ENCODE data around the gene RALGPS1. TPM values are rescaled to one million over a fixed set of nuclear protein-coding genes. Genes with fewer than 3 reads are reported as not detected.

Gene RALGPS1
- total RNA-seq, 2 donors from 2014 or later = 15.3 to 79.4 TPM

GRCh38 chr9:127095411-127095810, 180.8 kb downstream of the RALGPS1 start:
- no peak for DNase-seq
- H3K9me3 ChIP-seq = no peaks in the 10 kb centered on the region
- TF ChIP-seq POLR2A (IDR thresholded peaks at IDR 0.05) = no peak
- TF ChIP-seq, protein P1, sequence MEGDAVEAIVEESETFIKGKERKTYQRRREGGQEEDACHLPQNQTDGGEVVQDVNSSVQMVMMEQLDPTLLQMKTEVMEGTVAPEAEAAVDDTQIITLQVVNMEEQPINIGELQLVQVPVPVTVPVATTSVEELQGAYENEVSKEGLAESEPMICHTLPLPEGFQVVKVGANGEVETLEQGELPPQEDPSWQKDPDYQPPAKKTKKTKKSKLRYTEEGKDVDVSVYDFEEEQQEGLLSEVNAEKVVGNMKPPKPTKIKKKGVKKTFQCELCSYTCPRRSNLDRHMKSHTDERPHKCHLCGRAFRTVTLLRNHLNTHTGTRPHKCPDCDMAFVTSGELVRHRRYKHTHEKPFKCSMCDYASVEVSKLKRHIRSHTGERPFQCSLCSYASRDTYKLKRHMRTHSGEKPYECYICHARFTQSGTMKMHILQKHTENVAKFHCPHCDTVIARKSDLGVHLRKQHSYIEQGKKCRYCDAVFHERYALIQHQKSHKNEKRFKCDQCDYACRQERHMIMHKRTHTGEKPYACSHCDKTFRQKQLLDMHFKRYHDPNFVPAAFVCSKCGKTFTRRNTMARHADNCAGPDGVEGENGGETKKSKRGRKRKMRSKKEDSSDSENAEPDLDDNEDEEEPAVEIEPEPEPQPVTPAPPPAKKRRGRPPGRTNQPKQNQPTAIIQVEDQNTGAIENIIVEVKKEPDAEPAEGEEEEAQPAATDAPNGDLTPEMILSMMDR (IDR thresholded peaks at IDR 0.05) = no peak
- ATAC-seq = no peak
- H3K27ac ChIP-seq = no peak overlapping the region
- intact Hi-C loops (cut with DNase I) = no loop called here
- H3K4me3 ChIP-seq = no peak overlapping the region
- no peaks in the 10 kb centered on the region for H3K36me3 ChIP-seq (replicated peaks in 1 of 2; ENCODE audit: insufficient read depth in 1 of 2, low read depth in 2 of 2)
- WGBS, 2 donors = 87 to 99% methylated on average over 5 of the region's 5 CpGs
- H3K27me3 ChIP-seq = no peaks in the 10 kb centered on the region
- H3K4me1 ChIP-seq = no peaks in the 10 kb centered on the region

GRCh38 chr9:127096208-127096607, 181.6 kb downstream of the RALGPS1 start:
- TF ChIP-seq POLR2A (IDR thresholded peaks at IDR 0.05) = no peak
- TF ChIP-seq, protein P1 (IDR thresholded peaks at IDR 0.05) = no peak
- H3K36me3 ChIP-seq (replicated peaks in 1 of 2; ENCODE audit: insufficient read depth in 1 of 2, low read depth in 2 of 2) = no peaks in the 10 kb centered on the region
- H3K9me3 ChIP-seq = no peaks in the 10 kb centered on the region
- H3K27me3 ChIP-seq = no peaks in the 10 kb centered on the region
- 92 to 93% methylated on average over 13 of the region's 13 CpGs for WGBS, 2 donors
- no peak for ATAC-seq
- no peak overlapping the region for H3K27ac ChIP-seq
- no peak for DNase-seq
- H3K4me1 ChIP-seq = no peaks in the 10 kb centered on the region
- no peak overlapping the region for H3K4me3 ChIP-seq
- intact Hi-C loops (cut with DNase I) = no loop called here

DNA sequence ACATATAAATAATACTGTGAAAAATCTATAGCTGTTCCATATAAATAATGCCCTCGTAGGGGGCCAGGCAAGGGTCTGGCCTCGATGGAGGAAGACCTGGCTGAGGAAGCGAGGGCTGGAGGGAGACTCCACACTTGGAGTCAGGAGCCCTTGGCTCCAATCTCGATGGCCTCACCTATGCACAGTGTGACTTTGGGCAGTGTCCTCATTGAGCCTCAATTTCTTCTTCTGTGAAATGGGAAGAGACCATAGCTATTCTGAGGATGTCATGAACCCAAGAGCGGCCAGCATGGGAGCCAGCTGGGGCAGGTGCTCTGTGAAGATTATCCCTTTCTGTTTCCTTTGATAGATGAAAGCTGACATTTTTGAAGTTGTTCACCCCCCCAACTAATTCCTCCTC, 183.1 kb downstream of the RALGPS1 start:
- intact Hi-C loops (cut with DNase I) = no loop called here
- no peaks in the 10 kb centered on the region for H3K27me3 ChIP-seq
- no peaks in the 10 kb centered on the region for H3K4me1 ChIP-seq
- no peaks in the 10 kb centered on the region for H3K9me3 ChIP-seq
- H3K36me3 ChIP-seq (replicated peaks in 1 of 2; ENCODE audit: insufficient read depth in 1 of 2, low read depth in 2 of 2) = no peaks in the 10 kb centered on the region
- WGBS, 2 donors = 95% methylated on average over 5 of the region's 5 CpGs
- no peak for TF ChIP-seq POLR2A (IDR thresholded peaks at IDR 0.05)
- TF ChIP-seq, protein P1 (IDR thresholded peaks at IDR 0.05) = no peak
- DNase-seq (no peak), ATAC-seq (no peak)
- no peak overlapping the region for H3K4me3 ChIP-seq
- no peak overlapping the region for H3K27ac ChIP-seq

DNA sequence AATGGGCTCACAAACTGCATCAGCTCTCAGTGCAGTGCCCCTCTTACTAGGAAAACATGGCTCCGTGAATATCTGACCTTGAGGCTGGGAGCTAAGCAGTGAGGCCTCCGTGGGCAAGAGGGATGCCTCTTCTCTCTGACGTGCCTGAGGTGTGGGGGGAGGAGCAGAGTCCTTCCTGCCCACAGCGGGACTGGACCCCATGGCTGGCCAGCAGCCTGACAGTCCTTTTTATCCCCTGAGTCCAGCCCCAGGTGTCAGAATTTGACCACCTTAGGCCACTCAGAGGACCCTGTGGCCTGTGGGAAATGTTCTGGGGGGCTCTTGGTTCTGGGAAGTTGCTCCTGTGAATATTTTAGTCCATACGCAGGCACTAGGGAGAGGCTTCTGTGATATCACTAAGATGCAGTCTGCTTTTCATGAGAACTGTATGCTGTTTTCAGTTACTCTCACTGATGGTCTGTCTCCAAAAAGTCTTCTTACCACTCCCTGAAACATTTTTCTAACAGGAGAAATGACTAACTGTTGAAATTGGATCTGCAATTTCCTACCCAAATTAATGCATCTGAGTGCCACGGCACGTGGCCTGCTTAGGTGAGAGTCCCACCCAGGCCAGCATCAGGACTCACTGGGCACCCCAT, 184.5 kb downstream of the RALGPS1 start:
- Histone ChIP-seq H3K4me1 (no peaks in the 10 kb centered on the region), H3K27ac (no peak overlapping the region), H3K27me3 (no peaks in the 10 kb centered on the region), H3K4me3 (no peak overlapping the region), H3K9me3 (no peaks in the 10 kb centered on the region), H3K36me3 (replicated peaks in 1 of 2; ENCODE audit: insufficient read depth in 1 of 2, low read depth in 2 of 2) (no peaks in the 10 kb centered on the region)
- WGBS, 2 donors = 78 to 86% methylated on average over 5 to 7 of the region's 7 CpGs
- no peak for DNase-seq
- ATAC-seq = no peak
- TF ChIP-seq POLR2A (IDR thresholded peaks at IDR 0.05) = no peak
- TF ChIP-seq, protein P1 (IDR thresholded peaks at IDR 0.05) = no peak
- intact Hi-C loops (cut with DNase I) = no loop called here

DNA sequence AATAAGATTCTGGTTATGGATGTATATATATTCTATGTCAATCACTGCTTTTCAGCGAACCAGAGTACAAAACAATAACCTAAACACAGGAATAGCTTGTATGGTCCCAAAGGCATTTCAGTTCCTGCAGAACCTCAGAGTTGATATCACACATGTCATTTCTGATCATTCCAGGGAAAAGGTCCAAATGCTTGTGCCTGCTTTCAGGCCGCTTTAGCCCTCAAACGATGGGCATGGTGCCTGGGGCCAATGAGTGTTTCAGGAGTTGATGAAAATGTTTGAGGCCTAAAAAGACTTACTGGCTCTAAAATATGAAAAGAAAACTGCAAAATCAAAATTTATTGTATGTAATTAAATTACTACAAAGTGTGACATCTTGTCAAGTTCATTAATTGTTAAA, 185.1 kb downstream of the RALGPS1 start:
- no peak for DNase-seq
- no peaks in the 10 kb centered on the region for H3K27me3 ChIP-seq
- TF ChIP-seq, protein P1 (IDR thresholded peaks at IDR 0.05) = no peak
- no peak overlapping the region for H3K27ac ChIP-seq
- no peak for ATAC-seq
- no peaks in the 10 kb centered on the region for H3K36me3 ChIP-seq (replicated peaks in 1 of 2; ENCODE audit: insufficient read depth in 1 of 2, low read depth in 2 of 2)
- no peaks in the 10 kb centered on the region for H3K9me3 ChIP-seq
- WGBS, 2 donors = 74 to 86% methylated on average over 3 of the region's 3 CpGs
- H3K4me3 ChIP-seq = no peak overlapping the region
- H3K4me1 ChIP-seq = no peaks in the 10 kb centered on the region
- intact Hi-C loops (cut with DNase I) = no loop called here
